ENCODE measurements around the gene HGFAC. TPM values are rescaled to one million over a fixed set of nuclear protein-coding genes. Genes with fewer than 3 reads are reported as not detected.

HGFAC gene
- total RNA-seq, 1 donor from 2014 or later = 0.38 TPM

DNA sequence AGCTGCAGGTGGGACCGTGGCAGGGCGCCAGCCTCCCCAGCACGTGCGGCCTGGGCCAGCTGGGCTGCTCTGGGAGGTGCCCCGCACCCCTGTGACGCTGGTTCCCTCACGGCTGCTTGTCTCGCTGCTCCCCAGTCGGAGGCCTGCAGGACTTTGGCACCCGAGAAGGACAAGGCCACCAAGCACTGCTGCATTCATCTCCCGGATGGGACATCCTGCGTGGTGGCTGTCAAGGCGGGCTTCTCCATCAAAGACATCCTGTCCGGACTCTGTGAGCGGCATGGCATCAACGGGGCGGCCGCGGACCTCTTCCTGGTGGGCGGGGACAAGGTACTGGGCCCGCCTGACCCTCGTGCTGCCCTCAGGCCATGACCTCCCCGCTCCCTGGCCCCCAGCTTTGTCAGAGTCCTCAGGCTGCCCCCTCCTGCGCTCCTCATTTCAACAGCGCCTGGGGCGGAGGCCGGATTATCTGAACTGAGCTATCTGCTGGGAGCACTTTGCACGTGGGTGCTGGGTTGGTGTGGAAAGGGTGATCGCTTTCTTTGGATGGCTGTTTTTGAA, 19.4 kb upstream of the HGFAC start:
- intact Hi-C loops (cut with DNase I) = no loop called here
- DNase-seq (ENCODE audit: low spot score) = no peak

GRCh38 chr4:3422808-3423297, 18.9 kb upstream of the HGFAC start:
- no peak for DNase-seq (ENCODE audit: low spot score)
- intact Hi-C loops (cut with DNase I) = no loop called here

- intact Hi-C loops (cut with DNase I) = no loop called here
- no peak for DNase-seq (ENCODE audit: low spot score)
Observed at GRCh38 chr4:3423406-3423805, 18.4 kb upstream of the HGFAC start.

GRCh38 chr4:3423952-3424351, 17.8 kb upstream of the HGFAC start:
- intact Hi-C loops (cut with DNase I) = no loop called here
- no peak for DNase-seq (ENCODE audit: low spot score)

GRCh38 chr4:3424522-3425095, 17.2 kb upstream of the HGFAC start:
- DNase-seq (ENCODE audit: low spot score) = no peak

DNA sequence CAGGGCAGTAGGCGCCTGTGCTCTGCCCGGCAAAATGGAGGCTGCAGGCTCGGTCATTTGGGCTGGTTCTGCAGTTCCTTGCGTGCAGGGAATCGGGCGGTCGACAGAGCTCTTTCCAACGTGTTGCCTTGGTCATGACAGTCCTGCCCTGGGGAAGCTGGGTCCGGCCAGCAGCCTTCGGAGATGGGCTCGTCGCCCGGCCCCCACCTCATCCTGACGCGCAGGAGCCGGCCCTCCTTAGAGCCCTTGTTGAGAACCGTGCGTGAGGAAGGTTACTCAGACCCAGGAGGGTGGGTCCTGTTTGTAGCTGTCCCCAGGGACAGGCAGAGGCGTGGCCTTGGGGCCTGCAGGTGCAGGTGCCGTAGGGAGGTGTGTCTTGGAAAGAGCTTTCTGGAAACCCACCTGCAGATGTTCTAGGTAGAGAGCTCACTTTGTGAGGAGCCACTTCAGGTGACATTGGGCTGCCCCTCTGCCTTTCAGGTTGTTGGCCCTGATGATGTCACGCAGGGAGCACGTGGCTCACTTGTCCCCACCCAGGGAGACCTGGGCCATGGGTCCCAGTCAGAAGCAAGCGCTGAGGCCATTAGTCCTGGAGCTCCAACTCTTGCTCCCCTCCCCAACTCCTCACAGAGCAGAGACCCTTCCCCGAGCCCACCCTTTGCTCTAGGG, 15.2 kb upstream of the HGFAC start:
- intact Hi-C loops (cut with DNase I) = no loop called here
- DNase-seq (ENCODE audit: low spot score) = no peak

More at GRCh38 chr4:3424522-3425095, 17.2 kb upstream of the HGFAC start:
- intact Hi-C loops (cut with DNase I) = no loop called here

- DNase-seq (ENCODE audit: low spot score) = no peak
- intact Hi-C loops (cut with DNase I) = no loop called here
Observed at GRCh38 chr4:3427134-3427476, 14.7 kb upstream of the HGFAC start.

GRCh38 chr4:3427706-3428446, 13.9 kb upstream of the HGFAC start:
- DNase-seq (ENCODE audit: low spot score) = no peak
- intact Hi-C loops (cut with DNase I) = no loop called here

GRCh38 chr4:3429651-3430050, 12.1 kb upstream of the HGFAC start:
- intact Hi-C loops (cut with DNase I) = no loop called here
- no peak for DNase-seq (ENCODE audit: low spot score)

DNA sequence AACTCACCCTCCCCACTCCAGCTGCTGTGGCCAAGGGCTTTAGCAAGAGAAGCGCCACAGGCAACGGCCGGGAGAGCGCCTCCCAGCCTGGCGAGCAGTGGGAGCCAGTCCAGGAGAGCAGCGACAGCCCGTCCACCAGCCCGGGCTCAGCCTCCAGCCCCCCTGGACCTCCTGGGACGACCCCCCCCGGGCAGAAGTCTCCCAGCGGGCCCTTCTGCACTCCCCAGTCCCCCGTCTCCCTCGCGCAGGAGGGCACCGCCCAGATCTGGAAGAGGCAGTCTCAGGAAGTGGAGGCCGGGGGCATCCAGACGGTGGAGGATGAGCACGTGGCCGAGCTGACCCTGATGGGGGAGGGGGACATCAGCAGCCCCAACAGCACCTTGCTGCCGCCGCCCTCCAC, 11.2 kb upstream of the HGFAC start:
- DNase-seq (ENCODE audit: low spot score) = no peak
- intact Hi-C loops (cut with DNase I) = no loop called here

- intact Hi-C loops (cut with DNase I) = no loop called here
- DNase-seq (ENCODE audit: low spot score) = no peak
Observed at GRCh38 chr4:3431446-3431993, 10.2 kb upstream of the HGFAC start.

GRCh38 chr4:3432381-3432790, 9.4 kb upstream of the HGFAC start:
- intact Hi-C loops (cut with DNase I) = no loop called here
- no peak for DNase-seq (ENCODE audit: low spot score)

- intact Hi-C loops (cut with DNase I) = no loop called here
- DNase-seq (ENCODE audit: low spot score) = no peak
Observed at GRCh38 chr4:3433138-3433869, 8.5 kb upstream of the HGFAC start.

DNA sequence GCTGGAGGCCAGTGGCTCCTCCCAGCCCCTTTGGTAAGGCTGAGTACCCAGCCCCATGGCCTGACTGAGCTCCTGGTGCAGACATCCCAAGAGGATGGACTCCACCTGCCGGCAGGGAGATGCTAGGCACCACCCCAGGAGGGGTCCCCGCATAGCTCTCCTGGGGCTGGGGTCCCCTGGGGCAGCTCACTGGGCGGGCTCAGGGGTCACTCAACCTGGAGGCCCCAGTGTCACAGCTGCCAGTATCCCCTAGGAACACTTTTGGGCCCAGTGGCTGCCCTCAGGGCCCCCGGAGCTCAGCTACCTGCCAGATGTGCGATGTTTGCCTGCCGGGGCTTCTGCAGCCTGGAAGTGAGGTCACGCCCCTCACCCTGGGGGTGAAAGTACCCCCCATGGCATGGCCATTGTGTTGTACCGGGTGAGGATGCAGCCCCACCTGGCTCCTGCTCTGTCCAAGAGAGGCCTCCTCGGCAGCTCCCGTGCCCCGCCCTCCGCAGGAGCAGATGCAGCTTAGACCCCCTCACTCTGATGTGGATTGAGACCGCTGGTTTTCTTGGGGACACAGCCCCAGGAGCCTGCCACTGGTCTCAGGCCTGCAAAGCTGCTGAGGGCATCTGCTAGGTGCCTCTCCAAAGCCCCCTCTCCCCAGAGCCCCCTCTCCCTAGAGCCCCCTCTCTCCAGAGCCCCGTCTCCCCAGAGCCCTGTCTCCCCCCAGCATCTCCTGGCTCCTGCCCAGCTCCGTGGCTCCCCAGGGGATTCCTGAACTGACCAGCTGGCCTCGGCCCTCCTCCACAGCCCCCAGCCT, 6.7 kb upstream of the HGFAC start:
- intact Hi-C loops (cut with DNase I) = no loop called here
- no peak for DNase-seq (ENCODE audit: low spot score)

DNA sequence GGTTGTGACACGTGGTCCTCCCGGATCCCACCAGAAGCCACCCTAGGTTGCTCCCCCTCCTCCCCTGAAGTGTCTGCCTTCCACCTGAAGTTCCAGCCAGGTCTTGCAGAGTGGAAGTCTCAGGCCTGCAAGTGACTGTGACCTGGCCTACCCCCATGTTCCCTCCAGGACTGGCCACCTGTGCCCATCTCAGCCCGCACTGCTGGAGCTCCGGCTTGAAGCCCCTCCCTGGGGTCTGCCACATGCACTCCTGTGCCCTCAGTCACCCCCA, 6.1 kb upstream of the HGFAC start:
- no peak for DNase-seq (ENCODE audit: low spot score)
- intact Hi-C loops (cut with DNase I) = no loop called here

GRCh38 chr4:3436048-3436797, 5.5 kb upstream of the HGFAC start:
- no peak for DNase-seq (ENCODE audit: low spot score)
- intact Hi-C loops (cut with DNase I) = no loop called here

GRCh38 chr4:3436798-3437581, 4.8 kb upstream of the HGFAC start:
- intact Hi-C loops (cut with DNase I) = no loop called here
- DNase-seq (ENCODE audit: low spot score) = no peak

GRCh38 chr4:3437582-3437936, 4.2 kb upstream of the HGFAC start:
- intact Hi-C loops (cut with DNase I) = no loop called here
- DNase-seq (ENCODE audit: low spot score) = no peak

Data from cardiac septum (tissue), 1 donor.